IMR-90 (cell line): ENCODE data around the gene PLD6. TPM values are rescaled to one million over a fixed set of nuclear protein-coding genes. Genes with fewer than 3 reads are reported as not detected.
A peak's percentile ranks its signal among the peaks of the same experiment; 100 is the strongest.

ENCODE experiments used
- ATAC-seq: fragments of 200-7000 bp; cut with Tn5 transposase; 2 replicates; pipeline ENCODE4 v1.9.1; 2020; ENCODE audit warnings: low read depth, mild to moderate bottlenecking, moderate library complexity
- BruUV-seq: library from RNA; stranded (reverse); fragments of 400-500 nt; replicated peaks from 2 replicates; lab custom pipeline; 2021; lab: Mats Ljungman, UMichigan
- CTCF ChIA-PET: fragments of 300-600 bp; formaldehyde crosslinking; extraction: SDS; loops from one replicate; lab custom pipeline; 2021; ENCODE audit warnings: antibody characterized with exemption; lab: Yijun Ruan, JAX
- POLR2A ChIA-PET: fragments of 300-600 bp; sonication (Branson Sonifier 250); formaldehyde crosslinking; loops from one replicate; lab custom pipeline; 2022; ENCODE audit warnings: antibody characterized with exemption; ENCODE audit not compliant: unreplicated experiment; lab: Charles Lee
- DNase-seq: peaks from one replicate; pipeline ENCODE4 v3.0.0; 2013
- H2AFZ ChIP-seq: replicated peaks from 2 replicates; pipeline ENCODE3; 2013; ENCODE audit warnings: low read length, mild to moderate bottlenecking; ENCODE audit not compliant: poor library complexity
- H2AK5ac ChIP-seq: 2 replicates; pipeline ENCODE4 v1.6.1; 2013; ENCODE audit warnings: low read depth, low read length, inconsistent platforms
- H2AK9ac ChIP-seq: replicated peaks from 2 replicates; pipeline ENCODE3; 2013; ENCODE audit warnings: mild to moderate bottlenecking, low read depth, low read length, moderate library complexity; ENCODE audit not compliant: poor library complexity
- H2BK120ac ChIP-seq: 2 replicates; pipeline ENCODE4 v1.6.1; 2013; ENCODE audit warnings: low read depth, low read length, inconsistent platforms
- H2BK15ac ChIP-seq: 3 replicates; pipeline ENCODE4 v1.6.1; 2013; ENCODE audit warnings: low read depth, low read length, inconsistent platforms
- H2BK20ac ChIP-seq: 2 replicates; pipeline ENCODE4 v1.6.1; 2013; ENCODE audit warnings: low read depth, mild to moderate bottlenecking, inconsistent platforms, low read length, moderate library complexity
- H2BK5ac ChIP-seq: 2 replicates; pipeline ENCODE4 v1.6.1; 2013; ENCODE audit warnings: mild to moderate bottlenecking, low read depth, low read length, inconsistent platforms; ENCODE audit not compliant: poor library complexity, severe bottlenecking
- H3K14ac ChIP-seq: replicated peaks from 2 replicates; pipeline ENCODE4 v1.6.1; 2013; ENCODE audit warnings: low read depth, low read length, inconsistent platforms
- H3K18ac ChIP-seq: 2 replicates; pipeline ENCODE4 v1.6.1; 2013; ENCODE audit warnings: low read depth, low read length, control low read depth
- H3K23ac ChIP-seq: 2 replicates; pipeline ENCODE4 v1.6.1; 2013; ENCODE audit warnings: low read depth, low read length, inconsistent platforms
- H3K27ac ChIP-seq: 2 replicates; pipeline ENCODE4 v1.5.1; 2013; ENCODE audit warnings: mild to moderate bottlenecking, control low read depth, low read length; ENCODE audit not compliant: insufficient read depth
- H3K27me3 ChIP-seq: 2 replicates; pipeline ENCODE4 v1.6.1; 2013; ENCODE audit warnings: low read length; ENCODE audit not compliant: control insufficient read depth, insufficient read depth
- H3K36me3 ChIP-seq: 2 replicates; pipeline ENCODE4 v1.6.1; 2013; ENCODE audit warnings: low read length, mixed read lengths; ENCODE audit not compliant: control insufficient read depth, insufficient read depth
- H3K4ac ChIP-seq: 2 replicates; pipeline ENCODE4 v1.6.1; 2013; ENCODE audit warnings: low read depth, low read length, inconsistent platforms
- H3K4me1 ChIP-seq: 2 replicates; pipeline ENCODE4 v1.6.1; 2013; ENCODE audit warnings: low read length, mixed read lengths; ENCODE audit not compliant: control insufficient read depth, insufficient read depth
- H3K4me2 ChIP-seq: 2 replicates; pipeline ENCODE4 v1.6.1; 2013; ENCODE audit warnings: low read depth, mild to moderate bottlenecking, control low read depth, low read length, moderate library complexity
- H3K4me3 ChIP-seq: 2 replicates; pipeline ENCODE4 v1.5.1; 2013; ENCODE audit warnings: low read depth, mild to moderate bottlenecking, control low read depth, low read length, moderate library complexity; ENCODE audit not compliant: insufficient read depth
- H3K56ac ChIP-seq: 2 replicates; pipeline ENCODE4 v1.6.1; 2013; ENCODE audit warnings: low read length, inconsistent platforms; ENCODE audit not compliant: insufficient read depth; ENCODE audit errors: extremely low read depth
- H3K79me1 ChIP-seq, 2 experiments: 2 replicates each; pipeline ENCODE4 v1.6.1; 2013; ENCODE audit warnings: low read length in 2 of 2, inconsistent platforms in 1 of 2, low read depth in 1 of 2
- H3K9ac ChIP-seq: 2 replicates; pipeline ENCODE4 v1.6.1; 2013; ENCODE audit warnings: low read depth, low read length, control low read depth
- H3K9me1 ChIP-seq: 2 replicates; pipeline ENCODE4 v1.6.1; 2013; ENCODE audit warnings: low read length, inconsistent platforms; ENCODE audit not compliant: insufficient read depth
- H3K9me3 ChIP-seq: 2 replicates; pipeline ENCODE4 v1.6.1; 2013; ENCODE audit warnings: low read length; ENCODE audit not compliant: control insufficient read depth, insufficient read depth
- H4K20me1 ChIP-seq: 2 replicates; pipeline ENCODE4 v1.6.1; 2013; ENCODE audit warnings: low read length, inconsistent platforms; ENCODE audit not compliant: insufficient read depth
- H4K5ac ChIP-seq: 2 replicates; pipeline ENCODE4 v1.6.1; 2013; ENCODE audit warnings: mild to moderate bottlenecking, low read depth, low read length, control low read depth
- H4K8ac ChIP-seq, 2 experiments: 2 replicates each; pipeline ENCODE4 v1.6.1; 2013; ENCODE audit warnings: low read depth in 2 of 2, low read length in 2 of 2, control low read depth in 1 of 2, inconsistent platforms in 1 of 2
- H4K91ac ChIP-seq: 2 replicates; pipeline ENCODE4 v1.6.1; 2013; ENCODE audit warnings: low read depth, low read length, inconsistent platforms; ENCODE audit not compliant: insufficient read depth
- BHLHE40 ChIP-seq: fragments of 150-350 bp; IDR thresholded peaks from 2 replicates; pipeline ENCODE4 v1.6.1; 2016; ENCODE audit warnings: mild to moderate bottlenecking, low read depth, low read length
- CEBPB ChIP-seq: IDR thresholded peaks from 2 replicates; pipeline ENCODE4 v1.6.1; 2012; ENCODE audit warnings: low read depth, low read length, improper control_type of control experiment
- CHD1 ChIP-seq: IDR thresholded peaks from 2 replicates; pipeline ENCODE4 v1.6.1; 2012; ENCODE audit warnings: low read depth, low read length, improper control_type of control experiment
- FOS ChIP-seq: fragments of 150-350 bp; IDR thresholded peaks from 2 replicates; pipeline ENCODE4 v1.6.1; 2016; ENCODE audit warnings: low read depth, low read length
- MAFK ChIP-seq: IDR thresholded peaks from 2 replicates; pipeline ENCODE4 v1.6.1; 2012; ENCODE audit warnings: low read depth, low read length, improper control_type of control experiment
- NFE2L2 ChIP-seq: fragments of 150-350 bp; IDR thresholded peaks from 2 replicates; pipeline ENCODE4 v1.6.1; 2016; ENCODE audit warnings: low read depth, mild to moderate bottlenecking, low read length
- POLR2A ChIP-seq: IDR thresholded peaks from 2 replicates; pipeline ENCODE4 v1.6.1; 2012; ENCODE audit warnings: mild to moderate bottlenecking, low read depth, low read length
- RCOR1 ChIP-seq: IDR thresholded peaks from 2 replicates; pipeline ENCODE4 v1.6.1; 2012; ENCODE audit warnings: mild to moderate bottlenecking, low read length, improper control_type of control experiment; ENCODE audit not compliant: insufficient replicate concordance
- SMC3 ChIP-seq: fragments of 150-350 bp; IDR thresholded peaks from 2 replicates; pipeline ENCODE4 v1.6.1; 2016; ENCODE audit warnings: low read depth, mild to moderate bottlenecking, antibody characterized with exemption, low read length, moderate library complexity
- WGBS, 2 experiments: methylation state at CpG; one replicate each; pipeline versions ENCODE4 v1.1.5 to v1.1.7; 2013; ENCODE audit warnings: missing lambda C conversion rate in 2 of 2; ENCODE audit not compliant: insufficient read length in 1 of 2; ENCODE audit errors: extremely low coverage in 2 of 2; 5-methylcytosine and 5-hydroxymethylcytosine counted together
- dilution Hi-C: fragments of 300-500 bp; cut with HindIII; formaldehyde crosslinking; loops from one replicate; pipeline ENCODE4 v1.14.3; 2018; ENCODE audit warnings: low sequenced_read_pairs; ENCODE audit not compliant: unreplicated experiment
- in situ Hi-C: fragments of 300-500 bp; cut with MboI; formaldehyde crosslinking; loops from 3 replicates; pipeline ENCODE4 v1.14.3; 2019; ENCODE audit warnings: low sequenced_read_pairs, inconsistent platforms, mixed read lengths
- intact Hi-C: fragments of 100-400 bp; cut with micrococcal nuclease; formaldehyde crosslinking; loops from 2 replicates; pipeline ENCODE4 v1.10.0; 2022
- polyA plus RNA-seq, 3 experiments: library from polyadenylated mRNA; depleted of rRNA; stranded (reverse); fragments of >200 nt; gene quantifications; 2 replicates each; pipeline ENCODE4 v1.2.3, GENCODE V29; 2012; ENCODE audit warnings: low replicate concordance in 1 of 3
- total RNA-seq: library from RNA; depleted of rRNA; stranded (reverse); fragments of >200 nt; gene quantifications from 2 replicates; pipeline ENCODE4 v1.2.3, GENCODE V29; 2012
- TF ChIP-seq, protein P1 (sequence below): fragments of 150-350 bp; IDR thresholded peaks from 2 replicates; pipeline ENCODE4 v1.6.1; 2016; ENCODE audit warnings: low read depth, mild to moderate bottlenecking, low read length, moderate library complexity, borderline replicate concordance
- TF ChIP-seq, protein P2 (sequence below): conservative IDR thresholded peaks from 2 replicates; pipeline ENCODE4 v1.5.1; 2012; ENCODE audit warnings: mild to moderate bottlenecking, low read depth, low read length, improper control_type of control experiment

Gene PLD6
- total and polyA plus RNA-seq, 2 of the 4 experiments (the other 2 are of a cell fraction) = 1.1 to 1.5 TPM

DNA sequence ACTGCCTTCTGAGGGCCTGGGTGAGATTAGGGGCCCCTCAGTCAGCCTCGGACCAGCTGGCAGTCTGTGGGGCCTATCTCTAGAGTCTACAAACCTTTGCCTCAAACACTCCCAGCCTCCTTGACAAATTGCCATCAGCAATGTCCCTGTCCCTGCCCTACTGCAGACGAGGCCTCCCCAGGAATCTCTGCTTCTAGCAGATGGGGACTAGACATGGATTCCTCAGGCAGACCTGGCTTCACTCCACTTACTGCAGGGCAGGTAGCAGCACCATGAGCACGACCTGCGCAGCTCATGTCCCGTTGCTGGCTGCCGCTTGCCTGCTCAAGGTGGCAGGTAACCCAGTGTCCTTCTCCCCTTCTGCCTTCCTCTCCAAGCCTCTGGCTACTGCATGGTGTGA, 49.1 kb downstream of the PLD6 start:
- POLR2A ChIA-PET = no interaction called here
- intact Hi-C loops = no loop called here

More for the DNA sequence above, 49.1 kb downstream of the PLD6 start:
- Histone ChIP-seq H3K14ac (0 out of 2 replicates have a peak overlapping the region, but pooled peaks have one; percentile 35), H2BK20ac (no peak overlapping the region), H2BK120ac (no peak overlapping the region), H3K4me2 (no peak overlapping the region), H2AK5ac (peak overlapping the region; percentile 28), H3K36me3 (peaks cover 80% of the 10 kb centered on the region), H4K91ac (no peak overlapping the region), H3K9ac (no peak overlapping the region), H3K27ac (no peak overlapping the region), H3K4ac (no peak overlapping the region), H3K23ac (no peak overlapping the region), H3K79me1 (peaks cover 42 to 70% of the 10 kb centered on the region in 2 experiments), H3K27me3 (no peaks in the 10 kb centered on the region), H3K18ac (no peak overlapping the region), H2BK15ac (no peak overlapping the region), H2BK5ac (peak overlapping the region; percentile 71), H3K9me3 (no peaks in the 10 kb centered on the region), H4K8ac (no peak overlapping the region), H3K4me1 (peaks cover 20% of the 10 kb centered on the region), H2AK9ac (no peak overlapping the region), H3K9me1 (peaks cover 27% of the 10 kb centered on the region), H2AFZ (peak overlapping the region; percentile 37), H4K20me1 (peaks cover 28% of the 10 kb centered on the region), H3K4me3 (no peak overlapping the region), H3K56ac (no peak overlapping the region), H4K5ac (no peak overlapping the region)
- WGBS, 2 experiments = 93% methylated on average over 3 of the region's 6 CpGs; no CpG with 5 or more reads in 1 of the 2 experiments
- no peak for DNase-seq
- no peak for TF ChIP-seq BHLHE40
- TF ChIP-seq, protein P1, sequence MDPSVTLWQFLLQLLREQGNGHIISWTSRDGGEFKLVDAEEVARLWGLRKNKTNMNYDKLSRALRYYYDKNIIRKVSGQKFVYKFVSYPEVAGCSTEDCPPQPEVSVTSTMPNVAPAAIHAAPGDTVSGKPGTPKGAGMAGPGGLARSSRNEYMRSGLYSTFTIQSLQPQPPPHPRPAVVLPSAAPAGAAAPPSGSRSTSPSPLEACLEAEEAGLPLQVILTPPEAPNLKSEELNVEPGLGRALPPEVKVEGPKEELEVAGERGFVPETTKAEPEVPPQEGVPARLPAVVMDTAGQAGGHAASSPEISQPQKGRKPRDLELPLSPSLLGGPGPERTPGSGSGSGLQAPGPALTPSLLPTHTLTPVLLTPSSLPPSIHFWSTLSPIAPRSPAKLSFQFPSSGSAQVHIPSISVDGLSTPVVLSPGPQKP = no peak
- no peak for TF ChIP-seq FOS
- no peak for TF ChIP-seq CHD1
- TF ChIP-seq MAFK = no peak
- TF ChIP-seq POLR2A = no peak
- no peak for TF ChIP-seq SMC3
- no peak for TF ChIP-seq NFE2L2
- TF ChIP-seq, protein P2, sequence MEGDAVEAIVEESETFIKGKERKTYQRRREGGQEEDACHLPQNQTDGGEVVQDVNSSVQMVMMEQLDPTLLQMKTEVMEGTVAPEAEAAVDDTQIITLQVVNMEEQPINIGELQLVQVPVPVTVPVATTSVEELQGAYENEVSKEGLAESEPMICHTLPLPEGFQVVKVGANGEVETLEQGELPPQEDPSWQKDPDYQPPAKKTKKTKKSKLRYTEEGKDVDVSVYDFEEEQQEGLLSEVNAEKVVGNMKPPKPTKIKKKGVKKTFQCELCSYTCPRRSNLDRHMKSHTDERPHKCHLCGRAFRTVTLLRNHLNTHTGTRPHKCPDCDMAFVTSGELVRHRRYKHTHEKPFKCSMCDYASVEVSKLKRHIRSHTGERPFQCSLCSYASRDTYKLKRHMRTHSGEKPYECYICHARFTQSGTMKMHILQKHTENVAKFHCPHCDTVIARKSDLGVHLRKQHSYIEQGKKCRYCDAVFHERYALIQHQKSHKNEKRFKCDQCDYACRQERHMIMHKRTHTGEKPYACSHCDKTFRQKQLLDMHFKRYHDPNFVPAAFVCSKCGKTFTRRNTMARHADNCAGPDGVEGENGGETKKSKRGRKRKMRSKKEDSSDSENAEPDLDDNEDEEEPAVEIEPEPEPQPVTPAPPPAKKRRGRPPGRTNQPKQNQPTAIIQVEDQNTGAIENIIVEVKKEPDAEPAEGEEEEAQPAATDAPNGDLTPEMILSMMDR = no peak
- no peak for TF ChIP-seq CEBPB
- no peak for TF ChIP-seq RCOR1
- CTCF ChIA-PET = no interaction called here
- no peak for ATAC-seq
- dilution Hi-C loops (no loop called here), in situ Hi-C loops (no loop called here)
- BruUV-seq = no TSS peak
